HEK293 (cell line): ENCODE measurements around the gene SURF4.

ENCODE experiments used
- KLF16 ChIP-seq: fragments of 450-650 bp; formaldehyde crosslinking; IDR thresholded peaks from 2 replicates; pipeline ENCODE4 v1.5.1; 2017; ENCODE audit warnings: missing biosample characterization, missing genetic modification characterization
- YY1 ChIP-seq: fragments of 450-650 bp; formaldehyde crosslinking; IDR thresholded peaks from 2 replicates; pipeline ENCODE4 v1.5.1; 2018; ENCODE audit warnings: missing biosample characterization, missing genetic modification characterization
- ZBTB20 ChIP-seq: fragments of 450-650 bp; formaldehyde crosslinking; IDR thresholded peaks from 2 replicates; pipeline ENCODE4 v1.5.1; 2016; ENCODE audit warnings: missing biosample characterization, missing genetic modification characterization
- ZNF214 ChIP-seq: fragments of 450-650 bp; formaldehyde crosslinking; IDR thresholded peaks from 2 replicates; pipeline ENCODE4 v1.5.1; 2017; ENCODE audit warnings: missing biosample characterization, mild to moderate bottlenecking, missing genetic modification characterization, borderline replicate concordance
- ZNF571 ChIP-seq: fragments of 450-650 bp; formaldehyde crosslinking; IDR thresholded peaks from 2 replicates; pipeline ENCODE4 v1.5.0; 2017; ENCODE audit warnings: missing biosample characterization, missing genetic modification characterization
- ZNF585B ChIP-seq: fragments of 450-650 bp; formaldehyde crosslinking; IDR thresholded peaks from 2 replicates; pipeline ENCODE4 v1.5.1; 2016; ENCODE audit warnings: missing biosample characterization, missing genetic modification characterization
- ZNF596 ChIP-seq: fragments of 450-650 bp; IDR thresholded peaks from 2 replicates; pipeline ENCODE4 v1.5.0; 2018; ENCODE audit warnings: missing biosample characterization, mild to moderate bottlenecking, missing genetic modification characterization, moderate library complexity
- ZNF792 ChIP-seq: fragments of 450-650 bp; formaldehyde crosslinking; IDR thresholded peaks from 2 replicates; pipeline ENCODE4 v1.5.1; 2016; ENCODE audit warnings: missing biosample characterization, missing genetic modification characterization
- TF ChIP-seq, protein P1 (sequence below): fragments of 450-650 bp; formaldehyde crosslinking; IDR thresholded peaks from 2 replicates; pipeline ENCODE4 v1.5.1; 2016; ENCODE audit warnings: missing biosample characterization, missing genetic modification characterization
- TF ChIP-seq, protein P2 (sequence below): fragments of 450-650 bp; formaldehyde crosslinking; IDR thresholded peaks from 2 replicates; pipeline ENCODE4 v1.5.1; 2016; ENCODE audit warnings: missing biosample characterization, missing genetic modification characterization
- TF ChIP-seq, protein P3 (sequence below): fragments of 450-650 bp; formaldehyde crosslinking; IDR thresholded peaks from 2 replicates; pipeline ENCODE4 v1.5.1; 2016; ENCODE audit warnings: missing biosample characterization, missing genetic modification characterization
- TF ChIP-seq, protein P4 (sequence below): fragments of 450-650 bp; formaldehyde crosslinking; IDR thresholded peaks from 2 replicates; pipeline ENCODE4 v1.5.1; 2016; ENCODE audit warnings: missing biosample characterization, missing genetic modification characterization
- TF ChIP-seq, protein P5 (sequence below): sonication (generic); formaldehyde crosslinking; IDR thresholded peaks from 2 replicates; pipeline ENCODE4 v1.8.1; 2022; ENCODE audit warnings: mild to moderate bottlenecking, moderate library complexity, missing genetic modification reagents

DNA sequence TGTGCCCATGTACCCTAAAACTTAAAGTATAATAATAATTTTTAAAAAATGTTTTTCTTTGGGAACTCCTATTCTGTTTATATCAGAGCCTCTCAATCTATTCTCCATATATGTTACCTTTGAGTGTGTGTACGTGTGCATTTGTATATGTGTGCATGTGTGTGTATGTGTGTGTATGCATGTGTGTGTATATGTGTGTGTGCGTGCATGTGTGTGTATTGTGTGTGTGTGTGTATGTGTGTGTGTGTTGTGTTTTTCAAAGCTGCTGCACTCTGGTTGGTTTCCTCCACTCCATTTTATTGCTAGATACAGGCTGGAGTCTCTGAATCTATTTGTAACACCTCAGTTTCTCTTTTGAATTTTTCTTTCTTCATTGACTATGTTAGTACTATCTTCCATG lies 59.9 kb downstream of the SURF4 start:
- TF ChIP-seq, protein P1, sequence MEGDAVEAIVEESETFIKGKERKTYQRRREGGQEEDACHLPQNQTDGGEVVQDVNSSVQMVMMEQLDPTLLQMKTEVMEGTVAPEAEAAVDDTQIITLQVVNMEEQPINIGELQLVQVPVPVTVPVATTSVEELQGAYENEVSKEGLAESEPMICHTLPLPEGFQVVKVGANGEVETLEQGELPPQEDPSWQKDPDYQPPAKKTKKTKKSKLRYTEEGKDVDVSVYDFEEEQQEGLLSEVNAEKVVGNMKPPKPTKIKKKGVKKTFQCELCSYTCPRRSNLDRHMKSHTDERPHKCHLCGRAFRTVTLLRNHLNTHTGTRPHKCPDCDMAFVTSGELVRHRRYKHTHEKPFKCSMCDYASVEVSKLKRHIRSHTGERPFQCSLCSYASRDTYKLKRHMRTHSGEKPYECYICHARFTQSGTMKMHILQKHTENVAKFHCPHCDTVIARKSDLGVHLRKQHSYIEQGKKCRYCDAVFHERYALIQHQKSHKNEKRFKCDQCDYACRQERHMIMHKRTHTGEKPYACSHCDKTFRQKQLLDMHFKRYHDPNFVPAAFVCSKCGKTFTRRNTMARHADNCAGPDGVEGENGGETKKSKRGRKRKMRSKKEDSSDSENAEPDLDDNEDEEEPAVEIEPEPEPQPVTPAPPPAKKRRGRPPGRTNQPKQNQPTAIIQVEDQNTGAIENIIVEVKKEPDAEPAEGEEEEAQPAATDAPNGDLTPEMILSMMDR (tag by site-specific recombination) = no peak
- TF ChIP-seq ZNF214 (tag by site-specific recombination) (no peak), ZNF585B (tag by site-specific recombination) (no peak), ZBTB20 (no peak), ZNF596 (tag by site-specific recombination) (no peak), YY1 (tag by site-specific recombination) (no peak), ZNF792 (no peak), KLF16 (tag by site-specific recombination) (no peak), ZNF571 (tag by site-specific recombination) (no peak)
- TF ChIP-seq, protein P2, sequence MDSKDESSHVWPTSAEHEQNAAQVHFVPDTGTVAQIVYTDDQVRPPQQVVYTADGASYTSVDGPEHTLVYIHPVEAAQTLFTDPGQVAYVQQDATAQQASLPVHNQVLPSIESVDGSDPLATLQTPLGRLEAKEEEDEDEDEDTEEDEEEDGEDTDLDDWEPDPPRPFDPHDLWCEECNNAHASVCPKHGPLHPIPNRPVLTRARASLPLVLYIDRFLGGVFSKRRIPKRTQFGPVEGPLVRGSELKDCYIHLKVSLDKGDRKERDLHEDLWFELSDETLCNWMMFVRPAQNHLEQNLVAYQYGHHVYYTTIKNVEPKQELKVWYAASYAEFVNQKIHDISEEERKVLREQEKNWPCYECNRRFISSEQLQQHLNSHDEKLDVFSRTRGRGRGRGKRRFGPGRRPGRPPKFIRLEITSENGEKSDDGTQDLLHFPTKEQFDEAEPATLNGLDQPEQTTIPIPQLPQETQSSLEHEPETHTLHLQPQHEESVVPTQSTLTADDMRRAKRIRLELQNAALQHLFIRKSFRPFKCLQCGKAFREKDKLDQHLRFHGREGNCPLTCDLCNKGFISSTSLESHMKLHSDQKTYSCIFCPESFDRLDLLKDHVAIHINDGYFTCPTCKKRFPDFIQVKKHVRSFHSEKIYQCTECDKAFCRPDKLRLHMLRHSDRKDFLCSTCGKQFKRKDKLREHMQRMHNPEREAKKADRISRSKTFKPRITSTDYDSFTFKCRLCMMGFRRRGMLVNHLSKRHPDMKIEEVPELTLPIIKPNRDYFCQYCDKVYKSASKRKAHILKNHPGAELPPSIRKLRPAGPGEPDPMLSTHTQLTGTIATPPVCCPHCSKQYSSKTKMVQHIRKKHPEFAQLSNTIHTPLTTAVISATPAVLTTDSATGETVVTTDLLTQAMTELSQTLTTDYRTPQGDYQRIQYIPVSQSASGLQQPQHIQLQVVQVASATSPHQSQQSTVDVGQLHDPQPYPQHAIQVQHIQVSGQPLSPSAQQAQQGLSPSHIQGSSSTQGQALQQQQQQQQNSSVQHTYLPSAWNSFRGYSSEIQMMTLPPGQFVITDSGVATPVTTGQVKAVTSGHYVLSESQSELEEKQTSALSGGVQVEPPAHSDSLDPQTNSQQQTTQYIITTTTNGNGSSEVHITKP (tag by site-specific recombination) = no peak
- TF ChIP-seq, protein P3, sequence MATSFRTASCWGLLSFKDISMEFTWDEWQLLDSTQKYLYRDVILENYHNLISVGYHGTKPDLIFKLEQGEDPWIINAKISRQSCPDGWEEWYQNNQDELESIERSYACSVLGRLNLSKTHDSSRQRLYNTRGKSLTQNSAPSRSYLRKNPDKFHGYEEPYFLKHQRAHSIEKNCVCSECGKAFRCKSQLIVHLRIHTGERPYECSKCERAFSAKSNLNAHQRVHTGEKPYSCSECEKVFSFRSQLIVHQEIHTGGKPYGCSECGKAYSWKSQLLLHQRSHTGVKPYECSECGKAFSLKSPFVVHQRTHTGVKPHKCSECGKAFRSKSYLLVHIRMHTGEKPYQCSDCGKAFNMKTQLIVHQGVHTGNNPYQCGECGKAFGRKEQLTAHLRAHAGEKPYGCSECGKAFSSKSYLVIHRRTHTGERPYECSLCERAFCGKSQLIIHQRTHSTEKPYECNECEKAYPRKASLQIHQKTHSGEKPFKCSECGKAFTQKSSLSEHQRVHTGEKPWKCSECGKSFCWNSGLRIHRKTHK (tag by site-specific recombination) = no peak
- TF ChIP-seq, protein P4, sequence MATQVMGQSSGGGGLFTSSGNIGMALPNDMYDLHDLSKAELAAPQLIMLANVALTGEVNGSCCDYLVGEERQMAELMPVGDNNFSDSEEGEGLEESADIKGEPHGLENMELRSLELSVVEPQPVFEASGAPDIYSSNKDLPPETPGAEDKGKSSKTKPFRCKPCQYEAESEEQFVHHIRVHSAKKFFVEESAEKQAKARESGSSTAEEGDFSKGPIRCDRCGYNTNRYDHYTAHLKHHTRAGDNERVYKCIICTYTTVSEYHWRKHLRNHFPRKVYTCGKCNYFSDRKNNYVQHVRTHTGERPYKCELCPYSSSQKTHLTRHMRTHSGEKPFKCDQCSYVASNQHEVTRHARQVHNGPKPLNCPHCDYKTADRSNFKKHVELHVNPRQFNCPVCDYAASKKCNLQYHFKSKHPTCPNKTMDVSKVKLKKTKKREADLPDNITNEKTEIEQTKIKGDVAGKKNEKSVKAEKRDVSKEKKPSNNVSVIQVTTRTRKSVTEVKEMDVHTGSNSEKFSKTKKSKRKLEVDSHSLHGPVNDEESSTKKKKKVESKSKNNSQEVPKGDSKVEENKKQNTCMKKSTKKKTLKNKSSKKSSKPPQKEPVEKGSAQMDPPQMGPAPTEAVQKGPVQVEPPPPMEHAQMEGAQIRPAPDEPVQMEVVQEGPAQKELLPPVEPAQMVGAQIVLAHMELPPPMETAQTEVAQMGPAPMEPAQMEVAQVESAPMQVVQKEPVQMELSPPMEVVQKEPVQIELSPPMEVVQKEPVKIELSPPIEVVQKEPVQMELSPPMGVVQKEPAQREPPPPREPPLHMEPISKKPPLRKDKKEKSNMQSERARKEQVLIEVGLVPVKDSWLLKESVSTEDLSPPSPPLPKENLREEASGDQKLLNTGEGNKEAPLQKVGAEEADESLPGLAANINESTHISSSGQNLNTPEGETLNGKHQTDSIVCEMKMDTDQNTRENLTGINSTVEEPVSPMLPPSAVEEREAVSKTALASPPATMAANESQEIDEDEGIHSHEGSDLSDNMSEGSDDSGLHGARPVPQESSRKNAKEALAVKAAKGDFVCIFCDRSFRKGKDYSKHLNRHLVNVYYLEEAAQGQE (tag by site-specific recombination) = no peak
- TF ChIP-seq, protein P5, sequence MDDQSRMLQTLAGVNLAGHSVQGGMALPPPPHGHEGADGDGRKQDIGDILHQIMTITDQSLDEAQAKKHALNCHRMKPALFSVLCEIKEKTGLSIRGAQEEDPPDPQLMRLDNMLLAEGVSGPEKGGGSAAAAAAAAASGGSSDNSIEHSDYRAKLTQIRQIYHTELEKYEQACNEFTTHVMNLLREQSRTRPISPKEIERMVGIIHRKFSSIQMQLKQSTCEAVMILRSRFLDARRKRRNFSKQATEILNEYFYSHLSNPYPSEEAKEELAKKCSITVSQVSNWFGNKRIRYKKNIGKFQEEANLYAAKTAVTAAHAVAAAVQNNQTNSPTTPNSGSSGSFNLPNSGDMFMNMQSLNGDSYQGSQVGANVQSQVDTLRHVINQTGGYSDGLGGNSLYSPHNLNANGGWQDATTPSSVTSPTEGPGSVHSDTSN (CRISPR knock-in tag) = no peak
